Activated naive CD4-positive, alpha-beta T cell (primary cell): ENCODE data around the gene TNKS1BP1.
"Not testable (repeated sequence)": the region's sequence is repeated elsewhere in the genome, so short reads cannot be mapped to it uniquely, and the experiment has no call there.

Experiments
- DNase-seq, 4 experiments: peaks; one replicate each; lab custom pipeline; 2025; lab: John Stamatoyannopoulos, UW

TNKS1BP1 gene

DNA sequence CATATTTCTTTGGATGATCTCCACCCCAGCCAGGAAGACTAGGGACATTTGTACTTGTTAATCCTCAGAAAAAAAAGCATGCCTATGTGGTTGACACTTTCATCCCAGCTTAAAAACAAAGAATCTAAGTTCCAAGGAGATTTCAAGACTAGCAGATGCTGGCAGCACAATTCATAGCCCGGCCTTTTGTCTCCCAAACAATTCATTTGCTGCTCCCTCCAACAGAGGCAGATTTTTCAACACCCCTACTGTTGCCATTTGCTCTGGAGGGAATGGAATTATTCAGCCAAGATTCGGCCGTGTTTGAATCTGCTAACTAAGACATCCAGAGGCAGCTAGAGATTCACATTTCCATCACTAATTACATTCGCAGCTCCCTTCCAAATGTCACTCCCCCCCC lies 28.7 kb upstream of the TNKS1BP1 start:
- no peak for DNase-seq

GRCh38 chr11:57353036-57353435 lies 28.3 kb upstream of the TNKS1BP1 start:
- no peak for DNase-seq

DNA sequence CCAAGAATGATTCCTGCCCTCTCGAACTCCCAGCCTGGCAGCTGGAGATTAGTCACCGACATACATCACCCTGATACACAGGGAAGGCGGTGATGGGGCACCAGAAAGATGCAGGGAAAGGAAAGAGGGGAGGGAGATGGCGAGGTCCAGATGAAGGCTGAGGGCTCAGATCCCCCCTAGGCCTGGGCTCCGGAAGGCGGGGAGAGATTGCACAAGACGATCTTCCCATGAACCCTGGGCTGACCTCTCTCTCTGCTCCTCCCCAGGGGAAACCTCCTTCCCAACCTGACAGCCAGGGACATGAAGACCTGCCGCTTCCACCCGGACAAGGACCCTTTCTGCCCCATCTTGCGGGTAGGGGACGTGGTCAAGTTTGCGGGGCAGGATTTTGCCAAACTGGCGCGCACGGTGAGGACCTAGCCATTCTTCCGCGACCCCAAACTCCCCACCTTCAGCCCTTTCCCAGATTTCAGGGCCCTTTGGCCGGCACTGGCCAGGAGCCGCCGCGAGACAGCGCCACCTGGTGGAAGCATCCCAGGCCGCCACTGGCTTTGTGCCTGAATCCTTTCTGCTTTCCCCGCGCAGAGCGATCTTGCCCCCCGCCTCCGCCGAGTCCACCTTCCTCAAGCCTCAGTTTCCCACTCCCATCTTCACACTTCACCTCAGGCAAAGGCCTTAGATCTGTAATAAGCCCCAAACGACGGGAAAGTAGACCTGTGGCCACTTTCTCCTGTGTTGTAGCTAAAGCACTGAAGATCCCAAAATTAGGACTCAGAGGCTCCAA lies 24.9 kb upstream of the TNKS1BP1 start:
- DNase-seq, result peak; percentile 18 to 57 (median 45)

GRCh38 chr11:57348636-57349313 lies 24.0 kb upstream of the TNKS1BP1 start:
- DNase-seq, result no peak

DNA sequence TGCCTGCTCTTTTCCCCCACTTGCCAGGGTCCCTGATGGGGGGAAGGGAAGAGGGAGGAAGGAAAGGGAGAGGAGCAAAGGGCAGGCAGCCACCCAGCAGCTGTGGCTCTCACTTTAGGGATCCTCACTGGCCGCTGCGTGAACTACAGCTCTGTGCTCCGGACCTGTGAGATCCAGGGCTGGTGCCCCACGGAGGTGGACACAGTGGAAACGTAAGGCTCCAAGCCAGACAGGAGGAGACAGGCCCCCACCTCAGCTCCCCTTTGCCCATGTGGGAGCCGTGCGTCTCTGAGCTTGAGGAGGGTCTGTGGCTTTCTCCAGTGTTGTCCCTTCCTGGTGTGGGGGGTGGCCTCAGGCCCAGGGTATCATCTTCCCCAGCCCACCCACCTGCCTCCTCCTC lies 23.3 kb upstream of the TNKS1BP1 start:
- DNase-seq, result no peak

GRCh38 chr11:57347336-57347735 lies 22.6 kb upstream of the TNKS1BP1 start:
- DNase-seq, result no peak

DNA sequence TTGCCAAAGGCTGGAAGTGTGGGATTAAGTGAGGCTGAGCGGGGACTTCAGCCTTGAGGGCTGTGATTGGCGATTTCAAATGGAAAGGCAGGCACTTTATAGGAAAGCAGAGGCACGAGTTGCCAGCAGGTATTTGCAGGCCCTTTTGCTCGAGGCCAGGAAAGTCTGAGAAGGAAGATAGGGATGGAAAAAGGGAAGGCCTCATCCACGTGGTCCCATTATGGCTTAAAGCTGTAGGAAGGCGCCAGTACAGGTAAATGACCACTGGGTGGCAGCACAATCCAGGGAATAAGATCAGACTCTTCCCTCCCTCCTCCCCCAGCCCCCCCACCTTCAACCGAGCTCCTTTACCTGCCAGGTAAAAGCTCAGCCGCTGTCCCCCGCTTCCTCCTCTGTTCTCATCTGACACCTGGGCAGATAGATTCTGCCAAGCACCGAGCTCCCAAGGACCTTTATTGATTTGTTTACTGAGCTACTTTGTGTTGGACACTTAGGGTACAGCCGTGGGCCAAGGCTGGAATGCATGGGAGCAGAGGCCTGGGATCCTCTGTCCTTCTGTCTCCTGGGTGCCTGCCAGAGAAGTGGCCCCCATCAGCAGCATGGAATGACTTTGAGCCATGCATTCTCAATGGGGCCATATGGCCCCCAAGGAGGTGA lies 20.9 kb upstream of the TNKS1BP1 start:
- peak; percentile 31 to 60 (median 53) for DNase-seq

- no peak for DNase-seq
These were observed 20.1 kb upstream of the TNKS1BP1 start for GRCh38 chr11:57344826-57345225.

DNA sequence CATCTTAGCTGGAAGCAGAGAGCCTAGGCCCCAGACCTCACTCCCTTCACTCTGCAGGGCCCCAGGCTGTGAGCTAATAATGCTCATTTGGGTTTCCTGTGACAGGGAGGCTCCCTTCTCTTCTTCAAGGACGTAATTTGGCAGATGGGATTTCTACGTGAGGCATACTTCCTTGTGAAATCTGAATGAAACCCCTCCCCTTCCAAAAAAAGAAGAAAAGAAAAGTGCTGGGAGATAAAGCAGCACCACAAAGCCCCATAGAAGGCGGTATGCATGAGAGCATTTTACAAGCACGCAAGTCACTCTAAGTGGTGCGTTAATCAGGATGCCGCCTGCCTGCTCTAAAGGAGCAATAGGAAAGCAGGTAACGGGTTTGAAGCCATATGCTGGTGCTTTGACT lies 19.1 kb upstream of the TNKS1BP1 start:
- DNase-seq, result no peak

DNA sequence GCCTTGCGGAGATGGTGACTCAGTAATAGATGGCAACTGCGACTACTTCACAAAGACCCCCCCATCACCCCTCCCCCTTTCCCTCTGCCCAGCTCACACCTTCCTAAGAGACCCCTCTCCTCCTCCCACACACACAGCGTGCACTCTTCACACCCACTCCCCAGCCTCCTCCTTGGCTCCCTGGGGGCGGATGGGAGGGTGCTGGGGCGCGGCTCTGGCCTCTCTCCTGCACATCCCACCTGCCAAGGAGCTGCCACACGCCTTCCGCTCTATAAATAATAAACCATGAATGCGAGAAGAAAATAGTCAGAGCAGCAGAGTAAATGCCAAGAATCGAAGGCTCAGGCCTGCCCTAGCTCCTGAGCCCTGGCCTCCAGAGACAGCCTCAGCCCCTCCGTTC lies 17.9 kb upstream of the TNKS1BP1 start:
- DNase-seq, result no peak

- no peak for DNase-seq
These were observed 16.6 kb upstream of the TNKS1BP1 start for GRCh38 chr11:57341250-57341808.

DNA sequence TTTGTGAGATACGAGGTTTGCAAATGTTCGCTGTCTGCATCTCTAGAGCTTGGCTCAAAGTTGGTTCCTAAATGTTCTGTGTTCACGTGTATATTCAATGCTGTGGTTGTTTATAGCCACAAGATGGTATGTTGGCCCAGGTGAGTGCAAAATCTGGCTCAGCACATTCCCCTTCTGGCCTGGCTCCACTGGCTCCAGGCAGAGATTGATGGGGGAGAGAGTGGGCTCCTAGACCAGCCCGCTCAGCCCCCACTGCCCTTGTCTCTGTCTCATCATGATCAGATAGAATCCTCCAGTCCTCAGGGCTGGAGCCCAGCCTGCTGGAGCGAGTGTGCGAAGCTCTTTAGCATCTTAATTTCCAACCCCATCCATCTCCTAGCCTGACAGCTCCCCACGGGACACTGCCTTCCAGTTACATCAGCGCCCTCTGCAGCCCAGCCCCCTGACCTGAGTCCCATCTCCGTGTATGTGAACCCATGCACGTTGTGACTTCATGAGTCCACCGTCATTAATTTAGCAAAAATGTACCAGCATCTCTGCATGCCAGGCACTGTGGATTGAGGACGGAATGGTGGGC lies 15.4 kb upstream of the TNKS1BP1 start:
- no peak for DNase-seq

DNA sequence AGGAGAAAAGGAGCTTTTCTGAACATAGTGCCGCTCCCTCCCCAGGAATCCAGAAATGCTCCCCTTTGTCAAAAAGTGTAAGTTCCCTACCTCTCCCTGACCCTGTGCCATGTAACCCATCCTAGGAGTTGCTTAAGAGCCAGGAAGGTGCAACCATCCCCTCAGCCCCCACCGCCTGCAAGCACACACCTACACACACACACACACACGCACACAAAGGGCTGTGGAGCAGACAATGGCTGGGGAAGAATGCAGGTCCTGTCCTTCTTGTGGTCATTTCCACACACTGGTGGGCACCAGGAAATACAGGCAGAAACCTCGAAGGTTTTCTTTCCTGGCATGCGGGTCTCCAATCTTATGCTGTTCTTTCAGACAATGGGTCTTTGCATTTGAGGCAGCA lies 14.6 kb upstream of the TNKS1BP1 start:
- DNase-seq, result no peak

GRCh38 chr11:57338142-57338541 lies 13.4 kb upstream of the TNKS1BP1 start, which contains the start of gene P2RX3:
TSS of gene P2RX3 (plus strand) at chr11:57338352. CDS start at chr11:57338551, 199 bp downstream.
- no peak for DNase-seq

DNA sequence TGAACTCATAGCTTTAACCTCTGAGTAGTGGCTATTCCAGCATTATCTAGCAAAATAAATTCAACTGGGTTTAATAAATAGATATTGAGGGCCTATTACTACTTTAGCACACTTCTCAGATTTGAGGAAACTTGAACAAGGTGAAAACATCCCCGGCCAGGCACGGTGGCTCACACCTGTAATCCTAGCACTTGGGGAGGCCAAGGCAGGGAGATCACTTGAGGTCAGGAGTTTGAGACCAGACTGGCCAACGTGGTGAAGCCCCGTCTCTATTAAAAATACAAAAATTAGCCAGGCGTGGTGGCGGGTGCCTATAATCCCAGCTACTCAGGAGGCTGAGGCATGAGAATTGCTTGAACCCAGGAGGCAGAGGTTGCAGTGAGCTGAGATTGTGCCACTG lies 12.1 kb upstream of the TNKS1BP1 start:
- DNase-seq, result not testable (repeated sequence)

DNA sequence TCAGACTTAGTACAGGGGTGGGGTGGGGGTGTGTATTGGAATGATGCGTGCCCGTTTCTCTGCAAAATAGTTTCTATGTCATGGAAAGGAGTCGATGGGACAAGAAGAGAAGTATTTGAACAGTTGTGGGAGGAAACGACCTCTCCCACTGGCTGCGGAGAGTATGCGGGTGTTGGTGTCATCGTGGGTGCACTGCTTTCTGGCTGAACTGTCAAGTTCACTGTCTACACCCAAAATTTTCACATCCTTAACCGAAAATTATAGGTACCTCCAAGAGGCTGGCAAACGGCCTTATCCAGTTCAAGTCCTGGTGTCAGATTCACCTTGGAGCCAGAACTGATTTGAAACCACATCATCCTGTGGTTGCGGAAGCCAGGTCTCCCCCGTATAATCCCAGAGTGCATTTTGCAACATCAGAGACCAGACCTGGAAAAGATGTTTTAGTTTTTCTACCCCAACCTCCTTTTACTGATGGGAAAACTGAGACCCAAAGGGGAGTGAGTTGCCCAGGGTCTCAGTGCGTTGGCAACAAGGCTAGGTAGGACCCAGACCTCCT lies 11.4 kb upstream of the TNKS1BP1 start:
- no peak for DNase-seq

DNA sequence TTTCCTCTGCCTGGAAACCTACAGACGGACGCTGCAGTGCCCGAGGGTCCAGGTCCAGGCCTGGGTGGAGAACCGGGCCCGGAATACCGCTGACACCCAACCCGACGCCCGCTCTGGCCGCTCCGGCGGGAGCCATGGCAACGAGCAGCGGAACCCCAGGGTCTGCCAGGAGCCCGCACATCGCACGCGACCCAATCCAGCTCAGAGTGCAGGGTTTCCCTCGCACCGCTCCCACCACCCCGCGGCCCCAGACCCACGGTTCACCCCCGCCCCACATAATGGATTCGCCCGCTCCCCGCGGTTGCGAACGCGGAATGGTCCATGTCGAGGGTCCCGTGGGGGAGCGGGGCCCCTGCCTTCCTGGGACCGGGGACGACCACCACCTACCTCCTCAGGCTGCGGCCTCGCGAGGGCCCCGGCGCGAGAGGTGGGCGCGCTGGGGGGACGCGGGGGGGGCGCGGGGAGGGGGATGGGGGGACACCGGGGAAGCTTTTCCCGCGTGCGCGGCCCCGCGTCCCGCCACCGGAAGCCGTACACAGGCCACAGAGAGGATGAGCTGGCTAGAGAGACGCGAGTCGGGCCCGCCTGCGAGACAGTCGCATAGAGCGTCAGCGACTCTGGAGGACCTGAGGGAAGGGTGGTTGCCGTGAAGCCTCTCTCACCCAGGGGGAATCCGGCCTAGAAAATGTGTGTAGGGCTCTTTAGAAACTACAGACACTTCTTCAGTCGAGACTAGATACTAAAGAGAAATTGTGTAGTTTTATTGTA lies 10.8 kb upstream of the TNKS1BP1 start, which contains the start of gene SSRP1:
TSS of gene SSRP1 (minus strand) at position 550 of the 768 bp plus-strand sequence. CDS start 771 bp downstream, outside the sequence.
- DNase-seq, result peak; percentile 58 to 82 (median 69)

GRCh38 chr11:57335023-57335342 lies 10.2 kb upstream of the TNKS1BP1 start:
- no peak for DNase-seq

DNA sequence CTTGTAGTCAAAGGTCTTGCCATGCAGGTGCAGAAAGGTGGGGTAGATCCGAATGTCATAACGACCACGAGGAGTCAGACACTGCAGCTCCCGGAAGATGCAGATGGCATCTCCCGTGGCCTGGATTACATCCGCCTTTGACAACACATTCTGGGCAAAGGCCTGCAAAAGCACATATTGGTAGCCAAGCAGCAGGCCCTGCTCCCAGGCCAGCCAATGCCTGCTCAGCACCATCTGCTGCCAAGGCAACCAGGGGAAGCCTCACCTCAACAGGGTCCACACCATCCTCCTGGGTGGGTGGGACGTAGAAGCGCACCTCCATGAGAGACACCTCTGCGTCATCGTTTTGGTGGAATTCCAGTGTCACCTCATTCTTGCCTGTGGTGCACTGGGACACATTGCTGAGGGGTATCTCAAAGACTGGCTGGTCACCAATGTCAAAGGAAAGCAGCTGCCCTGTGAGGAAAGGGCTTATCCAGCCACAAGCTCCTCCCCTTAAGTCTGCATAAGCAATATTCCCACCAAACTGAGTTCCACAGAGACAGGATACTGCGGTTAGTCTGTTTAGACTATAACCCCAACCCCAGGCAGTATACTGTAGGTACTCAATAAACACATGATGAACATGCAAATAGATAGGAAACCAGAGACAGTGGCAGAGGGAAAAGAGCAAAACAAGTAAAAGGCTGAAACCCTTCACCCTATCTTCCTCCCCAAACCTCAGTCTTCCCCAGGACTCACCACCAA lies 8.1 kb upstream of the TNKS1BP1 start:
- no peak for DNase-seq

GRCh38 chr11:57331720-57332119 lies 7.0 kb upstream of the TNKS1BP1 start:
- no peak for DNase-seq
